Natural killer cell (primary cell): ENCODE results near the gene FUT1. TPM values are rescaled to one million over a fixed set of nuclear protein-coding genes. Genes with fewer than 3 reads are reported as not detected.

Source experiments
- ATAC-seq, 3 donors: fragments of 150-1000 bp in 2 of 3; fragments of 200-7000 bp in 1 of 3; cut with Tn5 transposase; 1 replicate in 1 of 3; 2 replicates in 2 of 3; pipeline ENCODE4 v1.10.0; 2021; ENCODE audit warnings: mild to moderate bottlenecking in 2 of 3, moderate library complexity in 2 of 3
- DNase-seq, 2 donors: peaks; one replicate each; pipeline versions ENCODE4 v3.0.0 to v3.0.0-alpha.2; 2013 to 2021; ENCODE audit warnings: mixed read lengths in 1 of 2
- H3K27ac ChIP-seq: one replicate; pipeline ENCODE4 v1.5.1; 2013; ENCODE audit warnings: mild to moderate bottlenecking, low read length
- H3K27me3 ChIP-seq: one replicate; pipeline ENCODE4 v1.6.1; 2013; ENCODE audit warnings: low read length; ENCODE audit not compliant: control insufficient read depth, insufficient read depth
- H3K36me3 ChIP-seq: one replicate; pipeline ENCODE4 v1.6.1; 2013; ENCODE audit warnings: low read length; ENCODE audit not compliant: control insufficient read depth, insufficient read depth
- H3K4me1 ChIP-seq: one replicate; pipeline ENCODE4 v1.6.1; 2013; ENCODE audit warnings: low read length; ENCODE audit not compliant: control insufficient read depth, insufficient read depth
- H3K4me3 ChIP-seq: one replicate; pipeline ENCODE4 v1.5.1; 2013; ENCODE audit warnings: low read length
- H3K9me3 ChIP-seq: one replicate; pipeline ENCODE4 v1.6.1; 2013; ENCODE audit warnings: low read length; ENCODE audit not compliant: control insufficient read depth, insufficient read depth
- H3K27ac Mint-ChIP-seq, 2 donors: one replicate each; pipeline ENCODE4 v1.8.0; 2022; ENCODE audit warnings: mild to moderate bottlenecking in 2 of 2, mixed read lengths in 2 of 2, moderate library complexity in 1 of 2
- H3K27me3 Mint-ChIP-seq, 2 donors: one replicate each; pipeline ENCODE4 v1.8.0; 2022; ENCODE audit warnings: low read depth in 2 of 2, mixed read lengths in 2 of 2
- H3K36me3 Mint-ChIP-seq: one replicate; pipeline ENCODE4 v1.8.0; 2022; ENCODE audit warnings: mixed read lengths
- H3K4me1 Mint-ChIP-seq, 2 donors: one replicate each; pipeline ENCODE4 v1.8.0; 2022; ENCODE audit warnings: mixed read lengths in 2 of 2
- H3K4me3 Mint-ChIP-seq: one replicate; pipeline ENCODE4 v1.8.0; 2022; ENCODE audit warnings: mild to moderate bottlenecking, moderate library complexity, mixed read lengths
- H3K9me3 Mint-ChIP-seq, 2 donors: one replicate each; pipeline ENCODE4 v1.8.0; 2022; ENCODE audit warnings: mixed read lengths in 2 of 2
- WGBS: methylation state at CpG from one replicate; pipeline ENCODE4 v1.1.7; 2013; ENCODE audit warnings: missing lambda C conversion rate; ENCODE audit not compliant: insufficient coverage; 5-methylcytosine and 5-hydroxymethylcytosine counted together
- intact Hi-C: fragments of 100-400 bp; cut with micrococcal nuclease; formaldehyde crosslinking; loops from one replicate; pipeline ENCODE4 v1.14.2; 2022
- total RNA-seq, 4 donors: library from RNA; stranded (reverse); fragments of 120-200 nt in 1 of 4; gene quantifications; one replicate each; pipeline versions ENCODE4 v1.2.3 to v1.2.4, GENCODE V29; 2013 to 2022
- TF ChIP-seq, protein P1 (sequence below): fragments of 200-600 bp; IDR thresholded peaks from one replicate; pipeline ENCODE4 v1.8.0; 2022; ENCODE audit warnings: antibody characterized with exemption

FUT1 gene
- total RNA-seq, 3 donors from 2014 or later (not counting 1 experiment from before 2014, with no cell fraction given): 0.18 TPM; not detected in 2

DNA sequence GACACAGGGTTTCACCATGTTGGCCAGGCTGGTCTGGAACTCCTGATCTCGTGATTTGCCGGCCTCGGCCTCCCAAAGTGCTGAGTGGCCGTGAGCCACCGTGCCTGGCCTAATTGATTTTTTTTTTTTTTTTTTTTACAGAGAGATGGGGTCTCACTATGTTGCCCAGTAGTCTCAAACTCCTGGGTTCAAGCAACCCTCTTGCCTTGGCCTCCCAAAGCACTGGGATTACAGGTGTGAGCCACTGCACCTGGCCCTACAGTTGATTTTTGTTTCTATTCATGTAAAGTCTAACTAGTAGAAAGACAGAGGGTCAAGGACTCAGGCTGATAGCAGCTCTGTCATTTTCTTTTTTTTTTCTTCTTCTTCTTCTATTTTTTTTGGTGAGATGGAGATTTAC is 24.7 kb upstream of the FUT1 start:
- no peak for ATAC-seq
- H3K36me3 ChIP-seq: no peaks in the 10 kb centered on the region
- Mint-ChIP-seq H3K27me3 (no peaks in the 10 kb centered on the region), H3K4me3 (no peak overlapping the region), H3K36me3 (no peaks in the 10 kb centered on the region), H3K9me3 (no peaks in the 10 kb centered on the region), H3K27ac (no peak overlapping the region), H3K4me1 (peaks cover under 1% of the 10 kb centered on the region in 2 donors)
- intact Hi-C loops: no loop called here
- no peaks in the 10 kb centered on the region for H3K27me3 ChIP-seq
- peaks cover under 1% of the 10 kb centered on the region for H3K4me1 ChIP-seq
- no peak overlapping the region for H3K4me3 ChIP-seq
- WGBS: 98% methylated on average over 5 of the region's 5 CpGs
- TF ChIP-seq, protein P1, sequence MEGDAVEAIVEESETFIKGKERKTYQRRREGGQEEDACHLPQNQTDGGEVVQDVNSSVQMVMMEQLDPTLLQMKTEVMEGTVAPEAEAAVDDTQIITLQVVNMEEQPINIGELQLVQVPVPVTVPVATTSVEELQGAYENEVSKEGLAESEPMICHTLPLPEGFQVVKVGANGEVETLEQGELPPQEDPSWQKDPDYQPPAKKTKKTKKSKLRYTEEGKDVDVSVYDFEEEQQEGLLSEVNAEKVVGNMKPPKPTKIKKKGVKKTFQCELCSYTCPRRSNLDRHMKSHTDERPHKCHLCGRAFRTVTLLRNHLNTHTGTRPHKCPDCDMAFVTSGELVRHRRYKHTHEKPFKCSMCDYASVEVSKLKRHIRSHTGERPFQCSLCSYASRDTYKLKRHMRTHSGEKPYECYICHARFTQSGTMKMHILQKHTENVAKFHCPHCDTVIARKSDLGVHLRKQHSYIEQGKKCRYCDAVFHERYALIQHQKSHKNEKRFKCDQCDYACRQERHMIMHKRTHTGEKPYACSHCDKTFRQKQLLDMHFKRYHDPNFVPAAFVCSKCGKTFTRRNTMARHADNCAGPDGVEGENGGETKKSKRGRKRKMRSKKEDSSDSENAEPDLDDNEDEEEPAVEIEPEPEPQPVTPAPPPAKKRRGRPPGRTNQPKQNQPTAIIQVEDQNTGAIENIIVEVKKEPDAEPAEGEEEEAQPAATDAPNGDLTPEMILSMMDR: no peak
- H3K9me3 ChIP-seq: no peaks in the 10 kb centered on the region
- no peak for DNase-seq
- no peak overlapping the region for H3K27ac ChIP-seq

DNA sequence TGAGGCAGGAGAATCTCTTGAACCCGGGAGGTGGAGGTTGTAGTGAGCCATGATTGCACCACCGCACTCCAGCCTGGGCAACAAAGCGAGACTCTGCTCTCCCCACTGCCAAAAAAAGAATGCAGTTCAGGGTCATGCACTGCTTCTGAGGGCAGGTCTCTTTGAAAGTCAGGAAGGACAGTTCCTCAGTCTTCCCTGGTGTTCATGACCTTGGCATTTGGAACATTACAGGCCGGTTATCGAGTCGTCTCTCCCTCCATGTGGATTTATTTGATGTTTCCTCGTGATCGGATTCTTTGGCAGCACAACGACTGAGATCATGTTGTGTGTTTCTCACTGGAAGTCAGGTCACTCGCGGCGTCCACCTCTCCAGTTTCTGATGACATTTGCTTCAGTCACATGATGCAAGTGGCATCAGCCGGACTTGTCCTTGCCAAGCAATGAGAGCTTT is 20.1 kb upstream of the FUT1 start:
- 94% methylated on average over 13 of the region's 13 CpGs for WGBS
- no peak for DNase-seq
- H3K27me3 ChIP-seq: peaks cover 3% of the 10 kb centered on the region
- H3K9me3 ChIP-seq: no peaks in the 10 kb centered on the region
- Mint-ChIP-seq H3K27me3 (peaks cover 7 to 15% of the 10 kb centered on the region in 2 donors), H3K27ac (no peak overlapping the region), H3K36me3 (no peaks in the 10 kb centered on the region), H3K4me3 (no peak overlapping the region), H3K9me3 (no peaks in the 10 kb centered on the region), H3K4me1 (no peaks in the 10 kb centered on the region)
- ATAC-seq: no peak
- H3K36me3 ChIP-seq: no peaks in the 10 kb centered on the region
- no peak overlapping the region for H3K4me3 ChIP-seq
- no peaks in the 10 kb centered on the region for H3K4me1 ChIP-seq
- no peak overlapping the region for H3K27ac ChIP-seq
- intact Hi-C loops: no loop called here
- TF ChIP-seq, protein P1: no peak

DNA sequence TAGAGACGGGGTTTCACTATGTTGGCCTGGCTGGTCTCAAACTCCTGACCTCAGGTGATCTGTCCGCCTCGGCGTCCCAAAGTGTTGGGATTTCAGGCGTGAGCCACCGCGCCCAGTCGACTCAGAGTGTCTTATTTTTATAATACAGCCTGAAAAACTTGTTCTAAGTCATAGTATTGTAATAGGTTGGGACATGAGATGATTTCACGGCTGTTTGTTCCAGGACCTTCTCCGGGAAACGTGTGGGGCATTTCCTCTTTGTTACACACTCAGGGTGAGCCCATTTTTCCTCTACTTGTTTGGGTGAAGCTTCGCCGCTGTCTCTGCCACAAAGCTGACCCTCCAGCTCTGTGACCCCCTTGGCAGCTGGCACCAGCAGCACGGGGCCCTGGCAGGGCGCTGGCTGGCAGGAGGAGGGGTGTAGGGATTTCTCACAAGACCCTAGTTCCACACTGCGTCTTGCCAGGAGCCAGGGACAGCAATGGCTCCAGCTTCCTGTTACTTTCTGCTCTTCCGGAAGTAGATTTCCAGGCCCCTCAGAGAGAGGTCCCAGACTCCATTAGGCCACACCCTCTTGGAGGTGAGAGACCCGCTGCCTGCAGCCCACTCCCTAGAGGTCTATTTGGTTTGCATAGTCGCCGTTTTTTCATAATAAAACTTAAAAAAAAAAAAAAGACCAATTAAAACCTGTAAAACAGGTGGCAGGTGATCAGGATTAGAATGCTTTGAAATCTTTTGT is 18.5 kb upstream of the FUT1 start:
- no peak overlapping the region for H3K4me3 Mint-ChIP-seq
- peaks cover 9 to 15% of the 10 kb centered on the region in 2 donors for H3K27me3 Mint-ChIP-seq
- H3K36me3 Mint-ChIP-seq: no peaks in the 10 kb centered on the region
- no peaks in the 10 kb centered on the region for H3K9me3 ChIP-seq
- no peak overlapping the region for H3K27ac ChIP-seq
- H3K4me3 ChIP-seq: no peak overlapping the region
- H3K36me3 ChIP-seq: no peaks in the 10 kb centered on the region
- intact Hi-C loops: no loop called here
- no peak for ATAC-seq
- peaks cover 3% of the 10 kb centered on the region for H3K27me3 ChIP-seq
- H3K4me1 Mint-ChIP-seq: no peaks in the 10 kb centered on the region
- TF ChIP-seq, protein P1: no peak
- DNase-seq: no peak
- no peak overlapping the region for H3K27ac Mint-ChIP-seq
- 91% methylated on average over 18 of the region's 20 CpGs for WGBS
- H3K4me1 ChIP-seq: no peaks in the 10 kb centered on the region
- H3K9me3 Mint-ChIP-seq: no peaks in the 10 kb centered on the region

DNA sequence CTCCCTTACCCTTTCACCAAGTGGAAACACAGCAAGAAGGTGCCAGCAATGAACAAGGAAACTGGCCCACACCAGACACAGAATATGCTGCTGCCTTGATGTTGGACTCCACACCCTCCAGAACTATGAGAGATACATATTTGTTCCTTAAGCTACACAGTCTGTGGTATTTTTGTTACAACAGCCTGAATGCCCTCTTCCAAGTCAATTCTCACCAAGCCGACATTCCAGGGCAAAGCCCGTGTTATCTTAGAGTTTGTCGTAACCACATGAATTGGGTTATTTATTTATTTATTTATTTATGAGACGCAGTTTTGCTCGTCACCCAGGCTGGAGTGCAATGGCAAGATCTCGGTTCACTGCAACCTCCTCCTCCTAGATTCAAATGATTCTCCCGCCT is 17.8 kb upstream of the FUT1 start:
- Mint-ChIP-seq H3K4me3 (no peak overlapping the region), H3K27ac (no peak overlapping the region), H3K36me3 (no peaks in the 10 kb centered on the region), H3K27me3 (peaks cover 9 to 15% of the 10 kb centered on the region in 2 donors), H3K9me3 (no peaks in the 10 kb centered on the region), H3K4me1 (no peaks in the 10 kb centered on the region)
- Histone ChIP-seq H3K27me3 (peaks cover 3% of the 10 kb centered on the region), H3K9me3 (no peaks in the 10 kb centered on the region), H3K4me1 (no peaks in the 10 kb centered on the region), H3K36me3 (no peaks in the 10 kb centered on the region), H3K27ac (no peak overlapping the region), H3K4me3 (no peak overlapping the region)
- 86% methylated on average over 4 of the region's 7 CpGs for WGBS
- intact Hi-C loops: no loop called here
- no peak for ATAC-seq
- TF ChIP-seq, protein P1: no peak
- DNase-seq: no peak
